Right lobe of liver (tissue), 4 donors: ENCODE results near the gene SCN2A.

Source experiments
- CTCF ChIP-seq, 4 donors: fragments of 200-600 bp in 3 of 4; fragments of 450-650 bp in 1 of 4; IDR thresholded peaks; one replicate each; pipeline versions ENCODE4 v1.5.1 to v1.8.0; 2016 to 2022; ENCODE audit warnings: antibody characterized with exemption in 4 of 4, mild to moderate bottlenecking in 2 of 4
- POLR2A ChIP-seq: fragments of 450-650 bp; IDR thresholded peaks from one replicate; pipeline ENCODE4 v1.6.1; 2017; ENCODE audit warnings: antibody characterized with exemption, mild to moderate bottlenecking
- donor health status: DM: no; HTN: no; CAD: no.
- donor health status: DM: no; HTN: no; CAD: no.
- donor health status: DM: no; HTN: yes; CAD: no.

GRCh38 chr2:165376571-165376975 lies 137.4 kb downstream of the SCN2A start:
- TF ChIP-seq CTCF (IDR thresholded peaks at IDR 0.05) (no peak), POLR2A (no peak)
